OCI-LY1 (cell line): ENCODE results near the gene PPP1R12B.
"Not testable (repeated sequence)": the region's sequence is repeated elsewhere in the genome, so short reads cannot be mapped to it uniquely, and the experiment has no call there.

ENCODE experiments used
- H2AFZ ChIP-seq: fragments of 200-600 bp; sonication (generic), shearing (Covaris generic); 2 replicates; pipeline ENCODE4 v1.6.0; 2014; ENCODE audit warnings: antibody characterized with exemption, mild to moderate bottlenecking, low read length
- H3F3A ChIP-seq: fragments of 200-600 bp; sonication (generic), shearing (Covaris generic); 2 replicates; pipeline ENCODE4 v1.6.0; 2014; ENCODE audit warnings: mild to moderate bottlenecking, antibody characterized with exemption, low read length, moderate library complexity; ENCODE audit not compliant: insufficient read depth
- H3K27ac ChIP-seq: fragments of 200-600 bp; sonication (generic); 2 replicates; pipeline ENCODE4 v1.5.1; 2014; ENCODE audit warnings: low read length, mixed run types, mild to moderate bottlenecking, low read depth; ENCODE audit not compliant: poor library complexity, severe bottlenecking
- H3K27me3 ChIP-seq: fragments of 200-600 bp; sonication (generic); 2 replicates; pipeline ENCODE4 v1.6.0; 2014; ENCODE audit warnings: antibody characterized with exemption, mild to moderate bottlenecking, low read length, moderate library complexity; ENCODE audit not compliant: insufficient read depth
- H3K36me3 ChIP-seq: fragments of 200-600 bp; sonication (generic); 2 replicates; pipeline ENCODE4 v1.6.1; 2014; ENCODE audit warnings: mild to moderate bottlenecking, antibody characterized with exemption, low read length, moderate library complexity, mixed read lengths; ENCODE audit not compliant: insufficient read depth
- H3K4me1 ChIP-seq: fragments of 200-600 bp; sonication (generic); 2 replicates; pipeline ENCODE4 v1.5.1; 2014; ENCODE audit warnings: mild to moderate bottlenecking, low read length, moderate library complexity; ENCODE audit not compliant: insufficient read depth, severe bottlenecking
- H3K4me2 ChIP-seq: fragments of 200-600 bp; sonication (generic), shearing (Covaris generic); 2 replicates; pipeline ENCODE4 v1.6.1; 2014; ENCODE audit warnings: low read length
- H3K4me3 ChIP-seq: fragments of 200-600 bp; sonication (generic); 2 replicates; pipeline ENCODE4 v1.5.1; 2014; ENCODE audit warnings: low read length, low read depth, mild to moderate bottlenecking, mixed read lengths; ENCODE audit not compliant: poor library complexity, severe bottlenecking
- H3K79me2 ChIP-seq: fragments of 200-600 bp; shearing (Covaris generic); 2 replicates; pipeline ENCODE4 v1.6.1; 2016; ENCODE audit warnings: mixed run types, low read length, mixed read lengths; ENCODE audit not compliant: insufficient read depth
- H3K9ac ChIP-seq: fragments of 200-600 bp; sonication (generic), shearing (Covaris generic); 2 replicates; pipeline ENCODE4 v1.6.1; 2014; ENCODE audit warnings: mild to moderate bottlenecking, low read length, mixed read lengths
- H3K9me2 ChIP-seq: fragments of 200-600 bp; sonication (generic), shearing (Covaris generic); 2 replicates; pipeline ENCODE4 v1.6.1; 2014; ENCODE audit warnings: low read depth, mild to moderate bottlenecking, low read length, mixed read lengths
- H3K9me3 ChIP-seq: fragments of 200-600 bp; shearing (Covaris generic); 2 replicates; pipeline ENCODE4 v1.6.1; 2014; ENCODE audit warnings: low read length, mixed read lengths
- H4K20me1 ChIP-seq: fragments of 200-600 bp; sonication (generic), shearing (Covaris generic); 2 replicates; pipeline ENCODE4 v1.6.0; 2016; ENCODE audit warnings: mild to moderate bottlenecking, low read length; ENCODE audit not compliant: insufficient read depth
- EZH2 ChIP-seq: fragments of 200-600 bp; sonication (generic), shearing (Covaris generic); IDR thresholded peaks from 2 replicates; pipeline ENCODE4 v1.8.0; 2017; ENCODE audit warnings: borderline replicate concordance, mixed run types, mild to moderate bottlenecking, antibody characterized with exemption, low read length, moderate library complexity, mixed read lengths
- TF ChIP-seq, protein P1 (sequence below): fragments of 200-600 bp; sonication (generic), shearing (Covaris generic); IDR thresholded peaks from 2 replicates; pipeline ENCODE4 v1.5.1; 2017; ENCODE audit warnings: mild to moderate bottlenecking, antibody characterized with exemption, low read length, moderate library complexity, mixed read lengths

PPP1R12B gene

DNA sequence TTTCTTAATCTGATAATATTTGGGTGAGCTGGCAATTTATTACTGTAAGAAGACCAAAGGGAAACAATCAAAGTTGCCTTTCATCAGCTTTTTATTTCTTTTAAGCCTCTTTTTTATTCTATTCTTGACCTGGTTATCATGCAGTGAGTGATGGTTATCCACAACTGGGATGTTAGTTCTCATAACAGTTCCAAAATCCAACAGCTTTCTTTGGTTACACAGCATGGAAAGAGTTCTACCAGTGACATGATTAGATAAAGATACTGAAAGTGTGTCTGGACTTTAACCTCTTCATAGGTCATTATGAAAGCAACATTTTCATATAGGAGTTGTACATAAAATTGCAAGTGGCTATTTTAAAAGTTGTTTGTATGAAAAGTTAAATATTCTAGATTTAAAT is 198.7 kb downstream of the PPP1R12B start:
- no peak overlapping the region for H2AFZ ChIP-seq

DNA sequence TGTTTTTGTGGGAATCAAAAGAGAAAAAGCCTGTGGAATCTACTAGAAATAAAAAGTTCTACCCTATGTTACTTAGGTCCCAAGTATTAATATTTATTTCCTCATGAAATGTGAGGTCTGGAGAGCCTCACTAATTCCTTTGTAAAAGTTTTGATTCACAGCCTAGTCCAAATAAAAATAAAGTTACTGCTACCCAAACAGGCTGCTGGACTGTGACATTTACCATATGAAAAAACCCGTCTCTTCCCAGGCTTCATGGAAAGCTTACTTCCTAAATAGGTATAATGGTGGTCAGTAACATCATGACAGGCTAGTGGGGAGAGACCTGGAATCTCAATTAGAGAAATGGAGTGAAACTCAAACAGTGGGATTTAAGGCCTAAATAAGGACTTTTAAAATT is 201.6 kb downstream of the PPP1R12B start:
- not testable (repeated sequence) for H4K20me1 ChIP-seq, H3K9me2 ChIP-seq, H3K9me3 ChIP-seq, H3K79me2 ChIP-seq, H3K4me2 ChIP-seq, H3K36me3 ChIP-seq, H2AFZ ChIP-seq, H3K27me3 ChIP-seq, H3K27ac ChIP-seq, H3F3A ChIP-seq, H3K4me3 ChIP-seq, H3K9ac ChIP-seq
- H3K4me1 ChIP-seq = peaks cover 11% of the 10 kb centered on the region

More for the DNA sequence above, 198.7 kb downstream of the PPP1R12B start:
- H3K27me3 ChIP-seq = no peaks in the 10 kb centered on the region
- H4K20me1 ChIP-seq = no peaks in the 10 kb centered on the region
- TF ChIP-seq, protein P1, sequence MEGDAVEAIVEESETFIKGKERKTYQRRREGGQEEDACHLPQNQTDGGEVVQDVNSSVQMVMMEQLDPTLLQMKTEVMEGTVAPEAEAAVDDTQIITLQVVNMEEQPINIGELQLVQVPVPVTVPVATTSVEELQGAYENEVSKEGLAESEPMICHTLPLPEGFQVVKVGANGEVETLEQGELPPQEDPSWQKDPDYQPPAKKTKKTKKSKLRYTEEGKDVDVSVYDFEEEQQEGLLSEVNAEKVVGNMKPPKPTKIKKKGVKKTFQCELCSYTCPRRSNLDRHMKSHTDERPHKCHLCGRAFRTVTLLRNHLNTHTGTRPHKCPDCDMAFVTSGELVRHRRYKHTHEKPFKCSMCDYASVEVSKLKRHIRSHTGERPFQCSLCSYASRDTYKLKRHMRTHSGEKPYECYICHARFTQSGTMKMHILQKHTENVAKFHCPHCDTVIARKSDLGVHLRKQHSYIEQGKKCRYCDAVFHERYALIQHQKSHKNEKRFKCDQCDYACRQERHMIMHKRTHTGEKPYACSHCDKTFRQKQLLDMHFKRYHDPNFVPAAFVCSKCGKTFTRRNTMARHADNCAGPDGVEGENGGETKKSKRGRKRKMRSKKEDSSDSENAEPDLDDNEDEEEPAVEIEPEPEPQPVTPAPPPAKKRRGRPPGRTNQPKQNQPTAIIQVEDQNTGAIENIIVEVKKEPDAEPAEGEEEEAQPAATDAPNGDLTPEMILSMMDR = no peak
- no peak for TF ChIP-seq EZH2
- H3K79me2 ChIP-seq = no peaks in the 10 kb centered on the region
- no peaks in the 10 kb centered on the region for H3F3A ChIP-seq
- no peak overlapping the region for H3K4me2 ChIP-seq
- no peaks in the 10 kb centered on the region for H3K36me3 ChIP-seq
- no peak overlapping the region for H3K4me3 ChIP-seq
- no peaks in the 10 kb centered on the region for H3K9me3 ChIP-seq
- no peaks in the 10 kb centered on the region for H3K9me2 ChIP-seq
- H3K4me1 ChIP-seq = no peaks in the 10 kb centered on the region
- H3K27ac ChIP-seq = no peak overlapping the region
- no peak overlapping the region for H3K9ac ChIP-seq

- Histone ChIP-seq H3K4me2 (no peak overlapping the region), H3K27ac (no peak overlapping the region), H3K27me3 (no peaks in the 10 kb centered on the region), H3K9ac (no peak overlapping the region), H3K9me2 (no peaks in the 10 kb centered on the region), H3K9me3 (no peaks in the 10 kb centered on the region), H3K79me2 (no peaks in the 10 kb centered on the region), H3K4me3 (no peak overlapping the region), H3K36me3 (no peaks in the 10 kb centered on the region), H4K20me1 (no peaks in the 10 kb centered on the region), H2AFZ (no peak overlapping the region), H3K4me1 (peaks cover 11% of the 10 kb centered on the region), H3F3A (no peaks in the 10 kb centered on the region)
- TF ChIP-seq, protein P1 = no peak
Observed at GRCh38 chr1:202551683-202552082, 203.2 kb downstream of the PPP1R12B start.

DNA sequence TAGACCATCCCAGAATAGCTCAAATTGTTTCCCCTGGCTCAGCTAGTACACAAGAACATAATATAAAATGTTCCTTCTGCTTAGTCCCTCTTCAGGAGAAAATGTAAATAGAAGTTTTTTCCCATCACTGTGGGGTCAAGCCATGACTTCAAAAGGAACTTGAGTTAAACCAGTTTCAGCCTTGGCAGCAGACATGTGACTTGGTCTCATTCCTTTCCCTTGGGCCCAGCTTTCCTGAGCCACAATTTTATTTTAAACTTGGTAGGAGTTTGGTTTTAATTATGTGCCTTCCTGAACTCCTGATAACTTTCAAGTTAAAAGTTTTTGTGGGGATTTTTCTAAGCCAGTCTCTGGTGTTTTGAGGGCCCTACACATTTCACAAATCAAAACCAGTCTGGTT is 204.1 kb downstream of the PPP1R12B start:
- H3K4me2 ChIP-seq, H2AFZ ChIP-seq, H3K27ac ChIP-seq, H3K9me2 ChIP-seq, H3K9ac ChIP-seq, H3K27me3 ChIP-seq, H4K20me1 ChIP-seq, H3K79me2 ChIP-seq, H3F3A ChIP-seq, H3K36me3 ChIP-seq, H3K4me3 ChIP-seq, H3K9me3 ChIP-seq: not testable (repeated sequence)
- H3K4me1 ChIP-seq = peaks cover 11% of the 10 kb centered on the region

- not testable (repeated sequence) for H3K9me3 ChIP-seq, H3F3A ChIP-seq, H3K27me3 ChIP-seq, H3K4me2 ChIP-seq, H4K20me1 ChIP-seq, H3K9ac ChIP-seq, H3K4me3 ChIP-seq, H3K79me2 ChIP-seq, H2AFZ ChIP-seq, H3K9me2 ChIP-seq, H3K36me3 ChIP-seq
- Histone ChIP-seq H3K4me1 (peaks cover 11% of the 10 kb centered on the region), H3K27ac (peak overlapping the region; percentile 14)
Observed at GRCh38 chr1:202553078-202553477, 204.6 kb downstream of the PPP1R12B start.
